Uterus (tissue), 2 donors: ENCODE measurements around the gene CACNB2.

Experiments used
- CTCF ChIP-seq, 4 experiments: fragments of 200-600 bp in 2 of 4; fragments of 450-650 bp in 2 of 4; sonication (generic) in 2 of 4; IDR thresholded peaks; one replicate each; pipeline ENCODE4 v1.5.1; 2016 to 2019; ENCODE audit warnings: antibody characterized with exemption in 4 of 4, mild to moderate bottlenecking in 2 of 4, moderate library complexity in 1 of 4
- POLR2A ChIP-seq, 2 donors: fragments of 450-650 bp; IDR thresholded peaks; one replicate each; pipeline ENCODE4 v1.6.1; 2016; ENCODE audit warnings: antibody characterized with exemption in 2 of 2, mild to moderate bottlenecking in 1 of 2, moderate library complexity in 1 of 2

DNA sequence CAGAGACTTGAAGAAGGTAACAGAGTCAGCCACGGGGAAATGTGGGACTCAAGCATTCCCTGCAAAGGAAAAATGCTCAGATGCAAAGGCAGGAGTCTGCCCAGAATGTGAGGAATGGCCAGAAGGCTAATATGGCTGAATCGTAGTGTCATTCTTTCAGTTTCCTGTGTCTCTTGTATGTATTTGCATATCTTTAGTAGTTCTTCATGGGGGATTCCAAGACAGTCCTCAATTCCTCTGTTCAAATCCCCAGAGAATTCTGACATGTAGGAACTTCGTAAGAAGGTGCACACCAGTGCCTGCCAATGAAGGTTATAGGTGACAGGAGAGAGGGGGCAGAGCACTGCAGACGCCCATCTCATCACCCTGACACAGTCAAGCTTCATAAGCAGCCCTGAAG is 154.4 kb downstream of the CACNB2 start:
- no peak for TF ChIP-seq CTCF (IDR thresholded peaks at IDR 0.05)
- no peak for TF ChIP-seq POLR2A (IDR thresholded peaks at IDR 0.05)
